ENCODE measurements around the gene DOCK4. TPM values are rescaled to one million over a fixed set of nuclear protein-coding genes. Genes with fewer than 3 reads are reported as not detected.

DOCK4 gene
- total RNA-seq, 1 donor from 2014 or later = 43.5 TPM

- no peak for TF ChIP-seq CTCF (IDR thresholded peaks at IDR 0.05)
- no peak for DNase-seq (ENCODE audit: low spot score in 2 of 2)
- Histone ChIP-seq H3K4me3 (no peak overlapping the region), H3K36me3 (peaks cover 0 to 4% of the 10 kb centered on the region in 2 donors), H3K9me3 (no peaks in the 10 kb centered on the region), H3K27me3 (no peaks in the 10 kb centered on the region), H3K27ac (no peak overlapping the region), H3K4me1 (no peaks in the 10 kb centered on the region)
- intact Hi-C loops (cut with DNase I) = no loop called here
These were observed 385.2 kb downstream of the DOCK4 start for GRCh38 chr7:111821046-111821445.

GRCh38 chr7:111820621-111821020 lies 385.6 kb downstream of the DOCK4 start:
- no peaks in the 10 kb centered on the region for H3K27me3 ChIP-seq
- TF ChIP-seq CTCF (IDR thresholded peaks at IDR 0.05) = no peak
- intact Hi-C loops (cut with DNase I) = no loop called here
- H3K9me3 ChIP-seq = no peaks in the 10 kb centered on the region
- no peak overlapping the region for H3K27ac ChIP-seq
- H3K4me3 ChIP-seq = no peak overlapping the region
- H3K36me3 ChIP-seq = peaks cover 0 to 4% of the 10 kb centered on the region in 2 donors
- no peak for DNase-seq (ENCODE audit: low spot score in 2 of 2)
- H3K4me1 ChIP-seq = no peaks in the 10 kb centered on the region

- Histone ChIP-seq H3K27me3 (no peaks in the 10 kb centered on the region), H3K4me1 (no peaks in the 10 kb centered on the region), H3K9me3 (no peaks in the 10 kb centered on the region), H3K36me3 (peaks cover 0 to 4% of the 10 kb centered on the region in 2 donors), H3K27ac (no peak overlapping the region), H3K4me3 (no peak overlapping the region)
- intact Hi-C loops (cut with DNase I) = no loop called here
- no peak for DNase-seq (ENCODE audit: low spot score in 2 of 2)
- no peak for TF ChIP-seq CTCF (IDR thresholded peaks at IDR 0.05)
These were observed 386.1 kb downstream of the DOCK4 start for GRCh38 chr7:111820121-111820520.

GRCh38 chr7:111815354-111815753 lies 390.8 kb downstream of the DOCK4 start:
- no peak for DNase-seq (ENCODE audit: low spot score in 2 of 2)
- Histone ChIP-seq H3K4me1 (no peaks in the 10 kb centered on the region), H3K4me3 (no peak overlapping the region), H3K27ac (no peak overlapping the region), H3K27me3 (no peaks in the 10 kb centered on the region), H3K36me3 (no peaks in the 10 kb centered on the region), H3K9me3 (no peaks in the 10 kb centered on the region)
- TF ChIP-seq CTCF (IDR thresholded peaks at IDR 0.05) = no peak
- intact Hi-C loops (cut with DNase I) = no loop called here

GRCh38 chr7:111813306-111813705 lies 392.9 kb downstream of the DOCK4 start:
- H3K4me3 ChIP-seq = no peak overlapping the region
- H3K27me3 ChIP-seq = no peaks in the 10 kb centered on the region
- no peak overlapping the region for H3K27ac ChIP-seq
- no peak for TF ChIP-seq CTCF (IDR thresholded peaks at IDR 0.05)
- no peaks in the 10 kb centered on the region for H3K36me3 ChIP-seq
- H3K4me1 ChIP-seq = no peaks in the 10 kb centered on the region
- no peak for DNase-seq (ENCODE audit: low spot score in 2 of 2)
- intact Hi-C loops (cut with DNase I) = no loop called here
- H3K9me3 ChIP-seq = no peaks in the 10 kb centered on the region

- Histone ChIP-seq H3K4me1 (peaks cover 4 to 6% of the 10 kb centered on the region in 2 donors), H3K27me3 (no peaks in the 10 kb centered on the region), H3K4me3 (no peak overlapping the region), H3K36me3 (no peaks in the 10 kb centered on the region), H3K27ac (no peak overlapping the region), H3K9me3 (no peaks in the 10 kb centered on the region)
- no peak for DNase-seq (ENCODE audit: low spot score in 2 of 2)
- intact Hi-C loops (cut with DNase I) = no loop called here
- TF ChIP-seq CTCF (IDR thresholded peaks at IDR 0.05) = no peak
These were observed 400.0 kb downstream of the DOCK4 start for GRCh38 chr7:111806232-111806631.
